ENCODE results near the gene SH3TC1. TPM values are rescaled to one million over a fixed set of nuclear protein-coding genes. Genes with fewer than 3 reads are reported as not detected.
A peak's percentile ranks its signal among the peaks of the same experiment; 100 is the strongest.

The SH3TC1 gene
- total and polyA plus RNA-seq, 10 of the 15 experiments (the other 5 are each of a cell fraction or from before 2014, with no cell fraction given) = 0.19 to 47.0 (median 18.4) TPM

GRCh38 chr4:8201321-8201781 is 2.3 kb downstream of the SH3TC1 start (continued):
- TF ChIP-seq SIX5 (IDR thresholded peaks at IDR 0.05; ENCODE audit: low read depth, low read length, severe bottlenecking) (no peak), TCF7 (IDR thresholded peaks at IDR 0.05; ENCODE audit: borderline replicate concordance) (no peak), CREB1 (IDR thresholded peaks at IDR 0.05; ENCODE audit: low read depth) (no peak), SP1 (IDR thresholded peaks at IDR 0.05; ENCODE audit: low read depth, low read length) (no peak), ZNF687 (IDR thresholded peaks at IDR 0.05) (peak; percentile 84), ZNF384 (IDR thresholded peaks at IDR 0.05; ENCODE audit: borderline replicate concordance, low read depth, low read length) (no peak), E2F8 (IDR thresholded peaks at IDR 0.05; ENCODE audit: low read depth, partially characterized antibody) (no peak), ELK1 (IDR thresholded peaks at IDR 0.05; ENCODE audit: low read depth, low read length) (no peak), CHD4 (IDR thresholded peaks at IDR 0.05) (no peak), POLR2AphosphoS2 (IDR thresholded peaks at IDR 0.05; ENCODE audit: low read depth, low read length) (no peak), REST (IDR thresholded peaks at IDR 0.05; ENCODE audit: low read depth, low read length) (no peak), MEF2A (IDR thresholded peaks at IDR 0.05; ENCODE audit: insufficient read depth, low read depth, low read length) (no peak), IRF3 (IDR thresholded peaks at IDR 0.05) (no peak), SUPT20H (IDR thresholded peaks at IDR 0.05; ENCODE audit: borderline replicate concordance, control insufficient read depth, low read depth, low read length) (no peak), BACH1 (IDR thresholded peaks at IDR 0.05; ENCODE audit: borderline replicate concordance) (peak; percentile 19; the same call in 1 of the 2 replicates), YY1 (IDR thresholded peaks at IDR 0.05; ENCODE audit: low read depth, low read length) (no peak), TCF12 (IDR thresholded peaks at IDR 0.05; ENCODE audit: low read depth, low read length) (peak; percentile 69; the same call in 1 of the 2 replicates), ZNF274 (IDR thresholded peaks at IDR 0.05; ENCODE audit: insufficient read depth, insufficient read length) (no peak)

All from GM12878 (cell line).